Measurements from ENCODE around the gene CHST15.
"Not testable (repeated sequence)": the region's sequence is repeated elsewhere in the genome, so short reads cannot be mapped to it uniquely, and the experiment has no call there.

CHST15 gene

GRCh38 chr10:124037784-124038183 lies 55.6 kb downstream of the CHST15 start:
- Mint-ChIP-seq H3K27me3 (ENCODE audit: low read depth) (peaks cover 15% of the 10 kb centered on the region), H3K4me3 (no peak overlapping the region), H3K9me3 (no peaks in the 10 kb centered on the region), H3K4me1 (peaks cover 37% of the 10 kb centered on the region), H3K27ac (no peak overlapping the region), H3K36me3 (ENCODE audit: low read depth) (peaks cover 19% of the 10 kb centered on the region)
- TF ChIP-seq, protein P1, sequence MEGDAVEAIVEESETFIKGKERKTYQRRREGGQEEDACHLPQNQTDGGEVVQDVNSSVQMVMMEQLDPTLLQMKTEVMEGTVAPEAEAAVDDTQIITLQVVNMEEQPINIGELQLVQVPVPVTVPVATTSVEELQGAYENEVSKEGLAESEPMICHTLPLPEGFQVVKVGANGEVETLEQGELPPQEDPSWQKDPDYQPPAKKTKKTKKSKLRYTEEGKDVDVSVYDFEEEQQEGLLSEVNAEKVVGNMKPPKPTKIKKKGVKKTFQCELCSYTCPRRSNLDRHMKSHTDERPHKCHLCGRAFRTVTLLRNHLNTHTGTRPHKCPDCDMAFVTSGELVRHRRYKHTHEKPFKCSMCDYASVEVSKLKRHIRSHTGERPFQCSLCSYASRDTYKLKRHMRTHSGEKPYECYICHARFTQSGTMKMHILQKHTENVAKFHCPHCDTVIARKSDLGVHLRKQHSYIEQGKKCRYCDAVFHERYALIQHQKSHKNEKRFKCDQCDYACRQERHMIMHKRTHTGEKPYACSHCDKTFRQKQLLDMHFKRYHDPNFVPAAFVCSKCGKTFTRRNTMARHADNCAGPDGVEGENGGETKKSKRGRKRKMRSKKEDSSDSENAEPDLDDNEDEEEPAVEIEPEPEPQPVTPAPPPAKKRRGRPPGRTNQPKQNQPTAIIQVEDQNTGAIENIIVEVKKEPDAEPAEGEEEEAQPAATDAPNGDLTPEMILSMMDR (IDR thresholded peaks at IDR 0.05; ENCODE audit: unreplicated experiment in 3 of 3), result no peak

DNA sequence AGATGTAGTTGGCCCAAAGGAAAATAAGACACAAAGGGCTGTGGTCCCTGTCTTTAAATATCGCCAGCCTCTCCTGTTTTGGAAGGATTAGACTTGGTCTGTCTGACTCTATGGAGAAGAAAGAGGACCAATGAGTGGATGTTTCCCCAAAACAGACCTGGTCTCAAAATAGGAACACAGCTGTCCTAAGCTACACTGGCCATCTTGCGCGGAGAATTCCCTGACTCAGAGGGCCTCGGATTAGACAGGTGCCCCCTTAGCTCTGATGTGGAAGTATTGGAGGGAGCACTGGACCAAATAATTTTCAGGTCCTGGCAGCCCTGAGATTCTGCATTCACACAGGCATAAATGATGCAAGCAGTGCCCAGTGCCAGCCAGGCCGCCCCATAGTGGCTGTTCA lies 56.1 kb downstream of the CHST15 start:
- no peak overlapping the region for H3K27ac Mint-ChIP-seq
- H3K4me1 Mint-ChIP-seq, result peaks cover 41% of the 10 kb centered on the region
- H3K36me3 Mint-ChIP-seq (ENCODE audit: low read depth), result peaks cover 17% of the 10 kb centered on the region
- peaks cover 12% of the 10 kb centered on the region for H3K27me3 Mint-ChIP-seq (ENCODE audit: low read depth)
- TF ChIP-seq, protein P1 (IDR thresholded peaks at IDR 0.05; ENCODE audit: unreplicated experiment in 3 of 3), result no peak
- no peak overlapping the region for H3K4me3 Mint-ChIP-seq
- no peaks in the 10 kb centered on the region for H3K9me3 Mint-ChIP-seq

GRCh38 chr10:124036746-124037145 lies 56.7 kb downstream of the CHST15 start:
- no peaks in the 10 kb centered on the region for H3K9me3 Mint-ChIP-seq
- peaks cover 46% of the 10 kb centered on the region for H3K4me1 Mint-ChIP-seq
- H3K27ac Mint-ChIP-seq, result no peak overlapping the region
- TF ChIP-seq, protein P1 (IDR thresholded peaks at IDR 0.05; ENCODE audit: unreplicated experiment in 3 of 3), result no peak
- no peak overlapping the region for H3K4me3 Mint-ChIP-seq
- peaks cover 12% of the 10 kb centered on the region for H3K36me3 Mint-ChIP-seq (ENCODE audit: low read depth)
- peaks cover 12% of the 10 kb centered on the region for H3K27me3 Mint-ChIP-seq (ENCODE audit: low read depth)

DNA sequence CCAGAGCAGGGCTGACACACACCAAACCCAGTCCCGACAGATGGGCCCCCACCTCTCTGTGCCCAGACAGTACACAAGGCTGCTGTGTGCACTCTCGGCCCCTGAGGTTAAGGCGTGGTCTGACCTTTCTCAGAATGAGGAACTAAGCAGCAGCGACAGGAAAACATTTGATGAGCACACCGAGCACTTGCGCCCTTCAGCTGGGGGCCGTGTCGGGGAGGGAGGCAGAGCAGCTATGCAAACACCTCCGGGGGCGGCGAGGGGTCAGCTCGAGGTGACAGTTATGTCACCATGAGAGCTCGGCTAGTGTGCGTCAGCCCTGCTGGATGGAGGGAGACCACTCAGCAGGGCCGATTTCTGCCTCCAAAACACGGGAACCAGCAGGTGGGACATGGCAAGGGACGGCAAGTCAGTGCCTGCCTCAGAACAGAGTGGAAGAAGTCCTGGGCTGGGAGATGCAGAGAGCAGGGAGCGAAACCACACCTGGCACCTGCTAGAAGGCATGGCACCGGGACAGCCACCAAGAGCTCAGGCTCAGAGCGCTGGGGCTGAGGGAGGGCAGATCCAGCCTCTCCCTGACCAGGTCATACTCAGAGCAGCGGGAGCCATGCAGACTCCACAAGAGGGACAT lies 57.4 kb downstream of the CHST15 start:
- peak overlapping the region in 2 of 3 experiments; percentile 46 to 58 for H3K27ac Mint-ChIP-seq
- peaks cover 12% of the 10 kb centered on the region for H3K36me3 Mint-ChIP-seq (ENCODE audit: low read depth)
- peak overlapping the region in 1 of 3 experiments; percentile 50 for H3K4me3 Mint-ChIP-seq
- TF ChIP-seq, protein P1 (IDR thresholded peaks at IDR 0.05; ENCODE audit: unreplicated experiment in 3 of 3), result no peak
- H3K27me3 Mint-ChIP-seq (ENCODE audit: low read depth), result peaks cover 12% of the 10 kb centered on the region
- H3K4me1 Mint-ChIP-seq, result peaks cover 53% of the 10 kb centered on the region
- no peaks in the 10 kb centered on the region for H3K9me3 Mint-ChIP-seq

DNA sequence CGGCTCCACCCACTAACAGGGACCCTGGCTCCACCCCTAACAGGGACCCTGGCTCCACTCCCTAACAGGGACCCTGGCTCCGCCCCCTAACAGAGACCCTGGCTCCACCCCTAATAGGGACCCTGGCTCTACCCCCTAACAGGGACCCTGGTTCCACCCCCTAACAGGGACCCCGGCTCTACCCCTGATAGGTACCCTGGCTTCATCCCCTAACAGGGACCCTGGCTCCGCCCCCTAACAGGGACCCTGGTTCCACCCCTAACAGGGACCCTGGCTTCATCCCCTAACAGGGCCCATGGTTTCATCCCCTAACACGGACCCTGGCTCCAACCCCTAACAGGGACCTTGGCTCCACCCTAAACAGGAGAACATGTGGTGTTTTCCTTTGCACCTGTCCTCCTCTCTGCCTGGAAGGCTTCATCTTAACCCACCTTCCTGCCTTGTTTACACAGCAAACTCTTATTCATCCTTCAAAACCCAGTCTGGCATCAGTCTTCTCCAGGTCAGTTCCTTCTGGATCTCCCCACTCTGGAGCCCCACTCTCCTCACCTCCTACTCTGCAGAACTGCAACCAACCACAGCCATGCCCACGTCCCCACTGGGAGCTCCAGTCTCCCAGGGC lies 58.0 kb downstream of the CHST15 start:
- TF ChIP-seq, protein P1 (IDR thresholded peaks at IDR 0.05; ENCODE audit: unreplicated experiment in 3 of 3), result no peak
- no peaks in the 10 kb centered on the region for H3K9me3 Mint-ChIP-seq
- H3K36me3 Mint-ChIP-seq (ENCODE audit: low read depth), result peaks cover 12% of the 10 kb centered on the region
- H3K4me1 Mint-ChIP-seq, result peaks cover 54% of the 10 kb centered on the region
- H3K27ac Mint-ChIP-seq, result peak overlapping the region in 2 of 3 experiments; percentile 46 to 58
- H3K4me3 Mint-ChIP-seq, result peak overlapping the region in 1 of 3 experiments; percentile 50
- H3K27me3 Mint-ChIP-seq (ENCODE audit: low read depth), result peaks cover 12% of the 10 kb centered on the region

- not testable (repeated sequence) for H3K4me3 Mint-ChIP-seq, H3K27ac Mint-ChIP-seq, H3K9me3 Mint-ChIP-seq
- H3K36me3 Mint-ChIP-seq (ENCODE audit: low read depth), result peaks cover 12% of the 10 kb centered on the region
- peaks cover 18% of the 10 kb centered on the region for H3K27me3 Mint-ChIP-seq (ENCODE audit: low read depth)
- peaks cover 54% of the 10 kb centered on the region for H3K4me1 Mint-ChIP-seq
These were observed 58.7 kb downstream of the CHST15 start for GRCh38 chr10:124034576-124035305.
